PC-3 (cell line): Measurements from ENCODE around the gene NUTM2F. TPM values are rescaled to one million over a fixed set of nuclear protein-coding genes. Genes with fewer than 3 reads are reported as not detected.

Experiments used
- ATAC-seq: fragments of 200-7000 bp; cut with Tn5 transposase; 2 replicates; pipeline ENCODE4 v1.9.1; 2020; ENCODE audit warnings: mild to moderate bottlenecking, moderate library complexity
- BruUV-seq: library from RNA; stranded (reverse); fragments of 400-500 nt; replicated peaks from 2 replicates; lab custom pipeline; 2021; lab: Mats Ljungman, UMichigan
- CTCF ChIA-PET: fragments of 300-600 bp; sonication (Branson Sonifier 250); formaldehyde crosslinking; loops from one replicate; lab custom pipeline; 2022; ENCODE audit warnings: antibody characterized with exemption; lab: Charles Lee
- POLR2A ChIA-PET: fragments of 300-600 bp; sonication (Branson Sonifier 250); formaldehyde crosslinking; loops from one replicate; lab custom pipeline; 2022; ENCODE audit warnings: antibody characterized with exemption; ENCODE audit not compliant: unreplicated experiment; lab: Charles Lee
- DNase-seq: peaks from one replicate; pipeline ENCODE4 v3.0.0-alpha.2; 2015
- H2AFZ ChIP-seq: fragments of 300-600 bp; sonication (generic); 2 replicates; pipeline ENCODE4 v1.6.0; 2016; ENCODE audit warnings: antibody characterized with exemption, low read length
- H3F3A ChIP-seq: fragments of 300-600 bp; sonication (generic); one replicate; pipeline ENCODE4 v1.6.0; 2017; ENCODE audit warnings: antibody characterized with exemption, low read length, control low read depth, mild to moderate bottlenecking; ENCODE audit not compliant: unreplicated experiment
- H3K27ac ChIP-seq: fragments of 300-600 bp; sonication (generic); 2 replicates; pipeline ENCODE4 v1.5.1; 2016; ENCODE audit warnings: mild to moderate bottlenecking, low read length
- H3K27me3 ChIP-seq: fragments of 300-600 bp; sonication (generic); 2 replicates; pipeline ENCODE4 v1.6.1; 2016; ENCODE audit warnings: low read length, mixed read lengths
- H3K36me3 ChIP-seq: fragments of 300-600 bp; sonication (generic); 2 replicates; pipeline ENCODE4 v1.6.1; 2016; ENCODE audit warnings: low read depth, mixed run types, low read length, mixed read lengths
- H3K4me1 ChIP-seq: fragments of 300-600 bp; sonication (generic); 2 replicates; pipeline ENCODE4 v1.5.1; 2016; ENCODE audit warnings: low read length; ENCODE audit not compliant: insufficient read depth
- H3K4me2 ChIP-seq: fragments of 300-600 bp; sonication (generic); 2 replicates; pipeline ENCODE4 v1.6.0; 2016; ENCODE audit warnings: low read length
- H3K4me3 ChIP-seq: fragments of 300-600 bp; sonication (generic); 2 replicates; pipeline ENCODE4 v1.5.1; 2016; ENCODE audit warnings: mild to moderate bottlenecking, low read length, mixed read lengths
- H3K79me2 ChIP-seq: fragments of 300-600 bp; sonication (generic); 2 replicates; pipeline ENCODE4 v1.6.1; 2017; ENCODE audit warnings: low read length, mixed read lengths
- H3K9ac ChIP-seq: fragments of 300-600 bp; sonication (generic); 2 replicates; pipeline ENCODE4 v1.6.0; 2016; ENCODE audit warnings: mild to moderate bottlenecking, low read length
- H3K9me2 ChIP-seq: fragments of 300-600 bp; sonication (generic); replicated peaks from 2 replicates; pipeline ENCODE4 v1.6.1; 2016; ENCODE audit warnings: mixed run types, low read length, mixed read lengths
- H3K9me3 ChIP-seq: fragments of 300-600 bp; sonication (generic); 2 replicates; pipeline ENCODE4 v1.6.1; 2016; ENCODE audit warnings: low read length, mixed read lengths
- H4K20me1 ChIP-seq: fragments of 300-600 bp; sonication (generic); 2 replicates; pipeline ENCODE4 v1.6.1; 2016; ENCODE audit warnings: low read length, mixed read lengths
- CTCF ChIP-seq: fragments of 300-600 bp; sonication (generic); conservative IDR thresholded peaks from 2 replicates; pipeline ENCODE4 v1.5.1; 2017; ENCODE audit warnings: antibody characterized with exemption, low read depth, mild to moderate bottlenecking, low read length
- EZH2 ChIP-seq: fragments of 300-600 bp; sonication (generic); IDR thresholded peaks from one replicate; pipeline ENCODE4 v1.6.1; 2017; ENCODE audit warnings: antibody characterized with exemption, mild to moderate bottlenecking, low read length; ENCODE audit not compliant: unreplicated experiment
- EZH2phosphoT487 ChIP-seq: fragments of 300-600 bp; sonication (generic); IDR thresholded peaks from 2 replicates; pipeline ENCODE4 v1.6.1; 2018; ENCODE audit warnings: mild to moderate bottlenecking, antibody characterized with exemption, low read length, borderline replicate concordance
- intact Hi-C: fragments of 100-400 bp; cut with micrococcal nuclease; formaldehyde crosslinking; loops from 2 replicates; pipeline ENCODE4 v1.9.0; 2023
- total RNA-seq: library from RNA; depleted of rRNA; stranded (reverse); fragments of >200 nt; gene quantifications from 2 replicates; pipeline ENCODE4 v1.2.3, GENCODE V29; 2014

Gene NUTM2F
- total RNA-seq, 1 experiment from 2014 or later, result not detected

GRCh38 chr9:94298949-94299599 lies 29.4 kb downstream of the NUTM2F start:
- no TSS peak for BruUV-seq
- H3F3A ChIP-seq, result no peaks in the 10 kb centered on the region
- intact Hi-C loops, result no loop called here
- H3K4me1 ChIP-seq, result no peaks in the 10 kb centered on the region
- H3K4me2 ChIP-seq, result no peak overlapping the region
- H3K36me3 ChIP-seq, result no peaks in the 10 kb centered on the region
- no peak overlapping the region for H3K4me3 ChIP-seq
- no peak overlapping the region for H3K9ac ChIP-seq
- H2AFZ ChIP-seq, result no peak overlapping the region
- H4K20me1 ChIP-seq, result no peaks in the 10 kb centered on the region
- DNase-seq (no peak), ATAC-seq (no peak)
- H3K27me3 ChIP-seq, result no peaks in the 10 kb centered on the region
- no peak for TF ChIP-seq CTCF
- no peak for TF ChIP-seq EZH2
- TF ChIP-seq EZH2phosphoT487, result no peak
- H3K27ac ChIP-seq, result no peak overlapping the region
- no peaks in the 10 kb centered on the region for H3K79me2 ChIP-seq
- ChIA-PET CTCF (no interaction called here), POLR2A (no interaction called here)
- H3K9me2 ChIP-seq, result no peaks in the 10 kb centered on the region
- H3K9me3 ChIP-seq, result no peaks in the 10 kb centered on the region

DNA sequence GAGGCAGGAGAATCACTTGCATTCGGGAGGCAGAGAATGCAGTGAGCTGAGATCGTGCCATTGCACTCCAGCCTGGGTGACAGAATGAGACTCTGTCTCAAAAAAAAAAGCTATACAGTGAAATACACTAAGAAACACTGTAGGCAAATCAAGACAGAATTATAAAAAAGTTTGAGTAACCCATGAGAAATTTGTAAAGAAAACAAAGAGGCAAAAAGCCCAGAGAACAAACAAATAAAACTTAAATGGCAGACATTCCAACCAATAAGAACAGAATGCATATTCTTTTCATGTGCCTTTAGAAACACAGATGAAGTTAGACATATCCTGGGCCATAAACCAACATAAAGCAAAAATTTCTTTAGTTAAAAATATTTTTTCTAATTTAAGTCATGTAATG lies 38.8 kb downstream of the NUTM2F start:
- H3K9me2 ChIP-seq, result no peaks in the 10 kb centered on the region
- no peak for TF ChIP-seq EZH2
- TF ChIP-seq CTCF, result no peak
- no peak for TF ChIP-seq EZH2phosphoT487
- ChIA-PET CTCF (no interaction called here), POLR2A (no interaction called here)
- no TSS peak for BruUV-seq
- no peaks in the 10 kb centered on the region for H3F3A ChIP-seq
- H3K27me3 ChIP-seq, result no peaks in the 10 kb centered on the region
- H3K79me2 ChIP-seq, result no peaks in the 10 kb centered on the region
- DNase-seq (peak; percentile 39), ATAC-seq (peak; percentile 60; the same call in 1 of the 2 replicates)
- intact Hi-C loops, result loop anchor here (10.0 kb wide), 1 partner anchor 435 kb away; the partner anchor contains the start of gene AOPEP
- no peak overlapping the region for H2AFZ ChIP-seq
- H4K20me1 ChIP-seq, result no peaks in the 10 kb centered on the region
- no peak overlapping the region for H3K27ac ChIP-seq
- H3K36me3 ChIP-seq, result no peaks in the 10 kb centered on the region; the same call in 1 of the 2 replicates
- no peaks in the 10 kb centered on the region for H3K4me1 ChIP-seq
- no peak overlapping the region for H3K4me2 ChIP-seq
- H3K9ac ChIP-seq, result no peak overlapping the region
- H3K4me3 ChIP-seq, result no peak overlapping the region
- H3K9me3 ChIP-seq, result no peaks in the 10 kb centered on the region

DNA sequence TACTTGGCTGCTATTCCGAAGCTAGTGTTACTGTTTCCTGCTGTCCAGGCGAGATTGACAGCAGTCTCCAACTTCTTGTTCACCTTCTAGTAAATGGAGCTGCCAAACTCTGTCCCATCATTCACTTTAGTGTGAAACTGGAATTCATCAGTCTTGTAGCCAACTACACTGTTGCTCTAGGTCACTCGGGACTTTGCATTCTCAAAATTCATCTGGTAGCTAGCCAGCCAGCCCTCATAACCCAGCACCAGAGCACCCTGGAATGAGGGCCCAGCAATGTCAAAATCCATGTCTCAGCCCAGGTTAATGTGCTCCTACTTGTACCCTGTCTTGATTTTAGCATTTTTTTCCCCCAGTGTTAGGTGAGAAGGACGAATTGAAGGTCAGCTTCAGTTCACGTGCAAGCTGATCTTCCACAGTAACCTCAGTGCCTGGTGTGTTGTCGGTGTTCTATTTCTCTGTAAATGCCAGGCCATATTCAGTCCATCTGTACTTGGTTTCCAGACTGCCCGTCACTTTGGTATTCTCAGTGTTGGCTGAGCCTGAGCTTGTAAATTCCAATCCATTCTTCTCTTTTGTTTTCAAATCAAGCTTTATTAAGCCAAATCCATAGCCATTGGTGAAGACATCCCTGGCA lies 40.4 kb downstream of the NUTM2F start:
- Histone ChIP-seq H3K9me2 (no peaks in the 10 kb centered on the region), H2AFZ (no peak overlapping the region), H3K27me3 (no peaks in the 10 kb centered on the region), H3K4me2 (no peak overlapping the region), H3K36me3 (no peaks in the 10 kb centered on the region; the same call in 1 of the 2 replicates), H3K9ac (no peak overlapping the region), H3K79me2 (no peaks in the 10 kb centered on the region), H3F3A (no peaks in the 10 kb centered on the region), H3K4me1 (no peaks in the 10 kb centered on the region), H3K9me3 (no peaks in the 10 kb centered on the region), H3K4me3 (no peak overlapping the region), H4K20me1 (no peaks in the 10 kb centered on the region), H3K27ac (no peak overlapping the region)
- DNase-seq (no peak), ATAC-seq (no peak)
- CTCF ChIA-PET, result no interaction called here
- no TSS peak for BruUV-seq
- POLR2A ChIA-PET, result no interaction called here
- intact Hi-C loops, result loop anchor here (10.0 kb wide), 1 partner anchor 437 kb away; the partner anchor contains the start of gene AOPEP
- TF ChIP-seq CTCF, result no peak
